Panc1 (cell line): Measurements from ENCODE around the gene MED31.

Experiments used
- POLR2AphosphoS5 ChIP-seq: IDR thresholded peaks from 2 replicates; pipeline ENCODE4 v1.6.1; 2012; ENCODE audit warnings: mild to moderate bottlenecking, low read depth, low read length, moderate library complexity
- SIN3A ChIP-seq: IDR thresholded peaks from 2 replicates; pipeline ENCODE4 v1.6.1; 2012; ENCODE audit warnings: low read depth, mild to moderate bottlenecking, low read length, moderate library complexity, borderline replicate concordance; ENCODE audit not compliant: insufficient read depth
- TCF7L2 ChIP-seq: IDR thresholded peaks from 2 replicates; pipeline ENCODE4 v1.6.1; 2011; ENCODE audit warnings: mild to moderate bottlenecking, low read depth, low read length, inconsistent platforms
- TF ChIP-seq, protein P1 (sequence below): fragments of 450-650 bp; IDR thresholded peaks from 2 replicates; pipeline ENCODE4 v1.5.1; 2017; ENCODE audit warnings: mild to moderate bottlenecking
- TF ChIP-seq, protein P2 (sequence below), 2 experiments: IDR thresholded peaks; 2 replicates each; pipeline ENCODE4 v1.6.1; 2011 to 2012; ENCODE audit warnings: low read depth in 2 of 2, control low read depth in 1 of 2, low read length in 1 of 2, mild to moderate bottlenecking in 1 of 2, moderate library complexity in 1 of 2; ENCODE audit not compliant: insufficient read depth in 1 of 2

DNA sequence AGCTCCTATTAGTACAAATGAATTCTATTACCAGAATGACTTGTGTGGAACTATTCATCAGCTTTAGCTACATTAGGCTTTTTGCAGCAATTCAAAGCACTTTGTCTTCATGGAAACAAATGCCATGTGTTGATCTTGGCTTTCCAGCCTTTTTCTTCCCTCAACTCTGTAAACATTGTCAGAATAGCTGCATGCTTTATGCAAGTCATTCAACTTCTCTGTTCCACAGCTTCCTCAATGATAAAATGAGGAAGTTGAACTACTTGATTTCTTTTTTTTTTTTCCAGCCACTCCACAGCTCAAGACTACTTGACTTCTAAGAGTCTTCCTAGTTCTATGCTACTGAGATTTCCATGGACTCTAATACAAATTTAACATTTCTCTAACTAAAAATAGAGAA lies 52.0 kb downstream of the MED31 start:
- TF ChIP-seq TCF7L2 (no peak), POLR2AphosphoS5 (no peak), SIN3A (no peak)
- TF ChIP-seq, protein P1, sequence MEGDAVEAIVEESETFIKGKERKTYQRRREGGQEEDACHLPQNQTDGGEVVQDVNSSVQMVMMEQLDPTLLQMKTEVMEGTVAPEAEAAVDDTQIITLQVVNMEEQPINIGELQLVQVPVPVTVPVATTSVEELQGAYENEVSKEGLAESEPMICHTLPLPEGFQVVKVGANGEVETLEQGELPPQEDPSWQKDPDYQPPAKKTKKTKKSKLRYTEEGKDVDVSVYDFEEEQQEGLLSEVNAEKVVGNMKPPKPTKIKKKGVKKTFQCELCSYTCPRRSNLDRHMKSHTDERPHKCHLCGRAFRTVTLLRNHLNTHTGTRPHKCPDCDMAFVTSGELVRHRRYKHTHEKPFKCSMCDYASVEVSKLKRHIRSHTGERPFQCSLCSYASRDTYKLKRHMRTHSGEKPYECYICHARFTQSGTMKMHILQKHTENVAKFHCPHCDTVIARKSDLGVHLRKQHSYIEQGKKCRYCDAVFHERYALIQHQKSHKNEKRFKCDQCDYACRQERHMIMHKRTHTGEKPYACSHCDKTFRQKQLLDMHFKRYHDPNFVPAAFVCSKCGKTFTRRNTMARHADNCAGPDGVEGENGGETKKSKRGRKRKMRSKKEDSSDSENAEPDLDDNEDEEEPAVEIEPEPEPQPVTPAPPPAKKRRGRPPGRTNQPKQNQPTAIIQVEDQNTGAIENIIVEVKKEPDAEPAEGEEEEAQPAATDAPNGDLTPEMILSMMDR, result no peak
- TF ChIP-seq, protein P2, sequence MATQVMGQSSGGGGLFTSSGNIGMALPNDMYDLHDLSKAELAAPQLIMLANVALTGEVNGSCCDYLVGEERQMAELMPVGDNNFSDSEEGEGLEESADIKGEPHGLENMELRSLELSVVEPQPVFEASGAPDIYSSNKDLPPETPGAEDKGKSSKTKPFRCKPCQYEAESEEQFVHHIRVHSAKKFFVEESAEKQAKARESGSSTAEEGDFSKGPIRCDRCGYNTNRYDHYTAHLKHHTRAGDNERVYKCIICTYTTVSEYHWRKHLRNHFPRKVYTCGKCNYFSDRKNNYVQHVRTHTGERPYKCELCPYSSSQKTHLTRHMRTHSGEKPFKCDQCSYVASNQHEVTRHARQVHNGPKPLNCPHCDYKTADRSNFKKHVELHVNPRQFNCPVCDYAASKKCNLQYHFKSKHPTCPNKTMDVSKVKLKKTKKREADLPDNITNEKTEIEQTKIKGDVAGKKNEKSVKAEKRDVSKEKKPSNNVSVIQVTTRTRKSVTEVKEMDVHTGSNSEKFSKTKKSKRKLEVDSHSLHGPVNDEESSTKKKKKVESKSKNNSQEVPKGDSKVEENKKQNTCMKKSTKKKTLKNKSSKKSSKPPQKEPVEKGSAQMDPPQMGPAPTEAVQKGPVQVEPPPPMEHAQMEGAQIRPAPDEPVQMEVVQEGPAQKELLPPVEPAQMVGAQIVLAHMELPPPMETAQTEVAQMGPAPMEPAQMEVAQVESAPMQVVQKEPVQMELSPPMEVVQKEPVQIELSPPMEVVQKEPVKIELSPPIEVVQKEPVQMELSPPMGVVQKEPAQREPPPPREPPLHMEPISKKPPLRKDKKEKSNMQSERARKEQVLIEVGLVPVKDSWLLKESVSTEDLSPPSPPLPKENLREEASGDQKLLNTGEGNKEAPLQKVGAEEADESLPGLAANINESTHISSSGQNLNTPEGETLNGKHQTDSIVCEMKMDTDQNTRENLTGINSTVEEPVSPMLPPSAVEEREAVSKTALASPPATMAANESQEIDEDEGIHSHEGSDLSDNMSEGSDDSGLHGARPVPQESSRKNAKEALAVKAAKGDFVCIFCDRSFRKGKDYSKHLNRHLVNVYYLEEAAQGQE (IDR thresholded peaks at IDR 0.05; ENCODE audit: insufficient read depth in 1 of 2, low read depth in 2 of 2, low read length in 1 of 2), result no peak
